H1 (cell line): ENCODE results near the gene TNS1. TPM values are rescaled to one million over a fixed set of nuclear protein-coding genes. Genes with fewer than 3 reads are reported as not detected.

ENCODE experiments used
- CTCF ChIA-PET: fragments of 300-600 bp; sonication (Branson Sonifier 250); formaldehyde crosslinking; loops from one replicate; lab custom pipeline; 2021; ENCODE audit not compliant: partially characterized antibody; lab: Charles Lee
- POLR2A ChIA-PET: fragments of 300-600 bp; sonication (Branson Sonifier 250); formaldehyde crosslinking; loops from one replicate; lab custom pipeline; 2021; ENCODE audit warnings: inconsistent platforms; ENCODE audit not compliant: partially characterized antibody; lab: Charles Lee
- DNase-seq, 2 experiments: peaks; one replicate each; pipeline versions ENCODE4 v3.0.0 to v3.0.0-alpha.2; 2010 to 2022; ENCODE audit warnings: low spot score in 2 of 2, low read depth in 1 of 2, mixed read lengths in 1 of 2
- FAIRE-seq: peaks from 2 replicates; lab custom pipeline; 2011; peaks lifted over from hg19 to GRCh38; lab: Jason Lieb, UNC
- H2AFZ ChIP-seq: 2 replicates; pipeline ENCODE4 v1.8.1; 2012; ENCODE audit warnings: low read length, inconsistent platforms
- H2AK5ac ChIP-seq: 2 replicates; pipeline ENCODE4 v1.6.1; 2013; ENCODE audit warnings: low read depth, low read length
- H2BK120ac ChIP-seq: replicated peaks from 2 replicates; pipeline ENCODE3; 2013; ENCODE audit warnings: low read depth, low read length, inconsistent platforms
- H2BK12ac ChIP-seq: 2 replicates; pipeline ENCODE4 v1.6.1; 2013; ENCODE audit warnings: low read depth, low read length
- H2BK15ac ChIP-seq: 2 replicates; pipeline ENCODE4 v1.6.1; 2013; ENCODE audit warnings: low read length
- H2BK20ac ChIP-seq: 2 replicates; pipeline ENCODE4 v1.6.1; 2013; ENCODE audit warnings: low read length
- H2BK5ac ChIP-seq: 2 replicates; pipeline ENCODE4 v1.6.1; 2013; ENCODE audit warnings: low read depth, low read length
- H3K14ac ChIP-seq: 2 replicates; pipeline ENCODE4 v1.6.1; 2013; ENCODE audit warnings: inconsistent platforms; ENCODE audit not compliant: insufficient read length
- H3K18ac ChIP-seq: 2 replicates; pipeline ENCODE4 v1.6.1; 2013; ENCODE audit warnings: low read length; ENCODE audit errors: extremely low read depth
- H3K23ac ChIP-seq: 2 replicates; pipeline ENCODE4 v1.6.1; 2013; ENCODE audit warnings: inconsistent platforms; ENCODE audit not compliant: insufficient read length
- H3K23me2 ChIP-seq: 2 replicates; pipeline ENCODE4 v1.6.1; 2013; ENCODE audit warnings: low read depth, low read length
- H3K27ac ChIP-seq: 2 replicates; pipeline ENCODE4 v1.6.1; 2011; ENCODE audit warnings: low read depth, low read length, inconsistent platforms
- H3K27me3 ChIP-seq, 4 experiments: replicated peaks in 1 of 4; 1 replicate in 1 of 4; 2 replicates in 3 of 4; pipeline versions ENCODE4 v1.6.1 to v1.8.1; 2011 to 2013; ENCODE audit warnings: low read length in 3 of 4, mild to moderate bottlenecking in 3 of 4, inconsistent platforms in 2 of 4, mixed read lengths in 2 of 4, moderate library complexity in 1 of 4; ENCODE audit not compliant: control insufficient read depth in 3 of 4, insufficient read depth in 3 of 4; ENCODE audit errors: extremely low read depth in 1 of 4
- H3K36me3 ChIP-seq, 4 experiments: 2 replicates each; pipeline versions ENCODE4 v1.6.1 to v1.8.1; 2011 to 2013; ENCODE audit warnings: mild to moderate bottlenecking in 4 of 4, low read length in 3 of 4, moderate library complexity in 2 of 4, control low read depth in 1 of 4, inconsistent platforms in 1 of 4; ENCODE audit not compliant: insufficient read depth in 4 of 4, control insufficient read depth in 2 of 4
- H3K4ac ChIP-seq: replicated peaks from 2 replicates; pipeline ENCODE3; 2013; ENCODE audit warnings: low read length, low read depth, mixed read lengths, inconsistent platforms; ENCODE audit not compliant: insufficient read length
- H3K4me1 ChIP-seq, 4 experiments: replicated peaks in 1 of 4; 1 replicate in 1 of 4; 2 replicates in 3 of 4; pipeline versions ENCODE4 v1.6.1 to v1.8.1; 2011 to 2013; ENCODE audit warnings: low read length in 3 of 4, inconsistent platforms in 2 of 4, mixed read lengths in 1 of 4; ENCODE audit not compliant: insufficient read depth in 4 of 4, control insufficient read depth in 3 of 4
- H3K4me2 ChIP-seq, 2 experiments: 2 replicates each; pipeline versions ENCODE4 v1.6.1 to v1.8.1; 2011 to 2013; ENCODE audit warnings: low read depth in 2 of 2, low read length in 2 of 2, control low read depth in 1 of 2, inconsistent platforms in 1 of 2, mild to moderate bottlenecking in 1 of 2; ENCODE audit not compliant: insufficient read depth in 1 of 2
- H3K4me3 ChIP-seq, 4 experiments: fragments of 200-600, 300-600 bp in 1 of 4; sonication (generic), shearing (Covaris generic), sonication (Bioruptor Twin) in 1 of 4; 2 replicates each; pipeline versions ENCODE4 v1.5.1 to v1.8.1; 2011 to 2016; ENCODE audit warnings: low read length in 4 of 4, low read depth in 3 of 4, control low read depth in 2 of 4, inconsistent platforms in 2 of 4, mild to moderate bottlenecking in 2 of 4, mixed read lengths in 1 of 4, moderate library complexity in 1 of 4; ENCODE audit not compliant: insufficient read depth in 2 of 4; ENCODE audit errors: extremely low read depth in 1 of 4
- H3K56ac ChIP-seq: replicated peaks from 2 replicates; pipeline ENCODE3; 2013; ENCODE audit warnings: low read depth, mild to moderate bottlenecking, mixed read lengths, low read length, inconsistent platforms; ENCODE audit not compliant: insufficient read length
- H3K79me1 ChIP-seq: 2 replicates; pipeline ENCODE4 v1.6.1; 2013; ENCODE audit warnings: low read depth, low read length, control low read depth
- H3K79me2 ChIP-seq, 2 experiments: 2 replicates each; pipeline versions ENCODE4 v1.6.1 to v1.8.1; 2012 to 2013; ENCODE audit warnings: low read length in 2 of 2, mild to moderate bottlenecking in 2 of 2, inconsistent platforms in 1 of 2; ENCODE audit not compliant: insufficient read depth in 2 of 2, control insufficient read depth in 1 of 2
- H3K9ac ChIP-seq, 4 experiments: replicated peaks in 1 of 4; 1 replicate in 1 of 4; 2 replicates in 3 of 4; pipeline versions ENCODE4 v1.6.1 to v1.8.1; 2011 to 2013; ENCODE audit warnings: low read depth in 3 of 4, low read length in 3 of 4, control low read depth in 2 of 4, mild to moderate bottlenecking in 2 of 4, moderate library complexity in 2 of 4, inconsistent platforms in 1 of 4; ENCODE audit errors: extremely low read depth in 1 of 4
- H3K9me3 ChIP-seq, 2 experiments: 2 replicates each; pipeline versions ENCODE4 v1.6.1 to v1.8.1; 2012 to 2013; ENCODE audit warnings: mild to moderate bottlenecking in 2 of 2, moderate library complexity in 2 of 2, control low read depth in 1 of 2, inconsistent platforms in 1 of 2, low read depth in 1 of 2, low read length in 1 of 2, mixed read lengths in 1 of 2; ENCODE audit not compliant: insufficient read depth in 2 of 2
- H4K20me1 ChIP-seq, 2 experiments: replicated peaks in 1 of 2; 2 replicates each; pipeline versions ENCODE3 to v1.8.1; 2011 to 2013; ENCODE audit warnings: inconsistent platforms in 2 of 2, low read length in 2 of 2, mild to moderate bottlenecking in 1 of 2; ENCODE audit not compliant: insufficient read depth in 2 of 2, control insufficient read depth in 1 of 2
- H4K5ac ChIP-seq: 2 replicates; pipeline ENCODE4 v1.6.1; 2013; ENCODE audit warnings: low read length, low read depth, mixed read lengths, inconsistent platforms; ENCODE audit not compliant: insufficient read length
- H4K8ac ChIP-seq: 2 replicates; pipeline ENCODE4 v1.8.0; 2013; ENCODE audit warnings: mild to moderate bottlenecking, moderate library complexity, low read length, inconsistent platforms; ENCODE audit not compliant: insufficient read depth; ENCODE audit errors: extremely low read depth
- H4K91ac ChIP-seq: replicated peaks from 2 replicates; pipeline ENCODE3; 2013; ENCODE audit warnings: low read length, mixed read lengths, inconsistent platforms; ENCODE audit not compliant: insufficient read length
- CEBPB ChIP-seq: IDR thresholded peaks from 2 replicates; pipeline ENCODE4 v1.6.1; 2012; ENCODE audit warnings: low read depth, low read length
- HDAC2 ChIP-seq, 2 experiments: fragments of 300-600 bp in 1 of 2; sonication (generic) in 1 of 2; IDR thresholded peaks; 2 replicates each; pipeline ENCODE4 v1.6.1; 2011 to 2012; ENCODE audit warnings: low read depth in 2 of 2, low read length in 2 of 2, mild to moderate bottlenecking in 2 of 2, moderate library complexity in 2 of 2, borderline replicate concordance in 1 of 2, inconsistent platforms in 1 of 2
- JUND ChIP-seq: IDR thresholded peaks from 2 replicates; pipeline ENCODE4 v1.6.1; 2011; ENCODE audit warnings: mild to moderate bottlenecking, improper control_type of control experiment, low read length
- MAX ChIP-seq: IDR thresholded peaks from 2 replicates; pipeline ENCODE4 v1.6.1; 2012; ENCODE audit warnings: inconsistent platforms
- POLR2AphosphoS5 ChIP-seq: IDR thresholded peaks from 2 replicates; pipeline ENCODE4 v1.6.1; 2011; ENCODE audit warnings: low read depth, low read length
- RAD21 ChIP-seq, 2 experiments: IDR thresholded peaks in 1 of 2; conservative IDR thresholded peaks in 1 of 2; 2 replicates each; pipeline ENCODE4 v1.6.1; 2011; ENCODE audit warnings: low read depth in 2 of 2, low read length in 2 of 2, improper control_type of control experiment in 1 of 2, inconsistent platforms in 1 of 2, mild to moderate bottlenecking in 1 of 2, moderate library complexity in 1 of 2
- SIN3A ChIP-seq, 2 experiments: IDR thresholded peaks in 1 of 2; conservative IDR thresholded peaks in 1 of 2; 2 replicates each; pipeline ENCODE4 v1.6.1; 2011 to 2012; ENCODE audit warnings: low read length in 2 of 2, improper control_type of control experiment in 1 of 2, low read depth in 1 of 2, mild to moderate bottlenecking in 1 of 2
- WGBS, 2 experiments: shearing (Covaris generic) in 1 of 2; methylation state at CpG; one replicate each; pipeline versions ENCODE4 v1.1.6 to v1.1.7; 2013 to 2015; ENCODE audit warnings: low lambda C conversion rate in 2 of 2, mixed read lengths in 2 of 2, inconsistent platforms in 1 of 2, low coverage in 1 of 2, missing lambda C conversion rate in 1 of 2; ENCODE audit not compliant: insufficient replicate concordance in 2 of 2, insufficient coverage in 1 of 2, insufficient read length in 1 of 2; ENCODE audit errors: extremely low coverage in 1 of 2, missing lambda C conversion rate in 1 of 2; 5-methylcytosine and 5-hydroxymethylcytosine counted together
- polyA plus RNA-seq, 7 experiments: library from polyadenylated mRNA; depleted of rRNA in 3 of 7; stranded (reverse) in 5 of 7; unstranded in 2 of 7; fragments of >200 nt in 5 of 7; fragments of 200-250 nt in 2 of 7; gene quantifications; 1 replicate in 5 of 7; 2 replicates in 1 of 7; 4 replicates in 1 of 7; pipeline versions ENCODE4 v1.2.1 to v1.2.3, GENCODE V29; 2011 to 2013; ENCODE audit warnings: missing spikeins in 2 of 7, mixed read lengths in 2 of 7
- total RNA-seq: library from RNA; stranded (reverse); fragmentation: NEBNext Ultra II Directional; extraction: Animal tissue kit (Norgen Biotek cat#: 25700); gene quantifications from 2 replicates; pipeline ENCODE4 v1.2.1, GENCODE V29; 2021

The TNS1 gene
- total and polyA plus RNA-seq, 2 of the 8 experiments (the other 6 are each of a cell fraction or from before 2014, with no cell fraction given), result 1.5 to 5.1 TPM

GRCh38 chr2:217846321-217846743, 156.5 kb downstream of the TNS1 start:
- no peaks in the 10 kb centered on the region for H3K79me2 ChIP-seq
- H2BK120ac ChIP-seq, result no peak overlapping the region
- no peak overlapping the region for H4K91ac ChIP-seq
- no peak overlapping the region for H2AFZ ChIP-seq
- H3K18ac ChIP-seq, result no peak overlapping the region
- H3K27ac ChIP-seq, result no peak overlapping the region
- H3K23ac ChIP-seq, result no peak overlapping the region
- H3K4me1 ChIP-seq, result no peaks in the 10 kb centered on the region; a peak in 1 of 7 replicates
- H4K8ac ChIP-seq, result no peak overlapping the region; the same call in 1 of the 2 replicates
- no peak overlapping the region for H3K4ac ChIP-seq
- no peak overlapping the region for H3K9ac ChIP-seq
- TF ChIP-seq CEBPB (no peak), SIN3A (conservative IDR thresholded peaks at IDR 0.05 in 1 of 2, IDR thresholded peaks at IDR 0.05 in 1 of 2; ENCODE audit: low read depth in 1 of 2, low read length in 2 of 2) (no peak), JUND (no peak), HDAC2 (IDR thresholded peaks at IDR 0.05; ENCODE audit: borderline replicate concordance in 1 of 2, low read depth in 2 of 2, low read length in 2 of 2) (no peak), POLR2AphosphoS5 (no peak), RAD21 (IDR thresholded peaks at IDR 0.05 in 1 of 2, conservative IDR thresholded peaks at IDR 0.05 in 1 of 2; ENCODE audit: low read depth in 2 of 2, low read length in 2 of 2) (no peak), MAX (no peak)
- H3K23me2 ChIP-seq, result no peaks in the 10 kb centered on the region; the same call in 1 of the 2 replicates
- no peak for FAIRE-seq
- no peak overlapping the region for H2BK12ac ChIP-seq
- no peaks in the 10 kb centered on the region for H3K79me1 ChIP-seq
- ChIA-PET CTCF (interaction anchor here (0.8 to 4.7 kb wide), 6 partner anchors 10 to 61 kb away, joined by 3 to 20 read pairs (median 5); no protein-coding TSS in a partner anchor), POLR2A (interaction anchor here (0.7 kb wide), 1 partner anchor 10 kb away, joined by 3 read pairs; no protein-coding TSS in a partner anchor)
- H2AK5ac ChIP-seq, result no peak overlapping the region
- peaks cover 12 to 15% of the 10 kb centered on the region in 2 experiments for H3K9me3 ChIP-seq
- H2BK15ac ChIP-seq, result no peak overlapping the region
- no peak for DNase-seq
- no peak overlapping the region for H2BK20ac ChIP-seq
- no peak overlapping the region for H2BK5ac ChIP-seq
- WGBS, 2 experiments, result 95% methylated on average over 3 of the region's 3 CpGs; no CpG with 5 or more reads in 1 of the 2 experiments
- H3K14ac ChIP-seq, result no peak overlapping the region
- H3K4me3 ChIP-seq, result no peak overlapping the region
- no peak overlapping the region for H4K5ac ChIP-seq
- H3K56ac ChIP-seq, result no peak overlapping the region
- no peaks in the 10 kb centered on the region for H4K20me1 ChIP-seq
- H3K36me3 ChIP-seq, result no peaks in the 10 kb centered on the region
- H3K27me3 ChIP-seq, result no peaks in the 10 kb centered on the region
- no peak overlapping the region for H3K4me2 ChIP-seq
